ENCODE measurements around the gene FOXB2.

FOXB2 gene

GRCh38 chr9:77066388-77066787, 46.9 kb downstream of the FOXB2 start:
- no peak for FAIRE-seq
